ENCODE results near the gene VWA5A. TPM values are rescaled to one million over a fixed set of nuclear protein-coding genes. Genes with fewer than 3 reads are reported as not detected.
"Not testable (repeated sequence)": the region's sequence is repeated elsewhere in the genome, so short reads cannot be mapped to it uniquely, and the experiment has no call there.

VWA5A gene
- total RNA-seq, 4 donors from 2014 or later = 19.5 to 23.5 (median 21.3) TPM

DNA sequence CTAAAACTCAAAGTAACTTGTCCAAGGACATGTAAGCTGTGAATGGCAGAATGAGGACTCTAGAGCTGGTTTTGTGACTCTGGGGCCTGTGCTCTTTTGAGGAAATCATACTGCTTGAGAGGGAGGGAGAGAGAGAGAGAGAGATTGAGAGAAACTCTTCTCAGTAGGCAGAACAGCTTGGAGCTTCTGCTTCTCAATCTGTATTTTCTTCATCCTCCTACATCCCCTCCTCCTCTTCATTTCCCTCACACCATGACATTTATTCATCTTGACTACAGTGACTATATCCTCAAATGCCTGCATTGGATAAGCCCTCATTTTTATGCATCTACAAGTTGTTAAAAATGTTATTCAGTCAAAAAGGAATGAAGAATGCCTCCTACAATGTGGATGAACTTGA is 44.2 kb downstream of the VWA5A start:
- DNase-seq = no peak
- Histone ChIP-seq H3K4me1 (no peaks in the 10 kb centered on the region), H3K36me3 (no peaks in the 10 kb centered on the region), H3K27ac (no peak overlapping the region), H3K27me3 (no peaks in the 10 kb centered on the region), H3K9me3 (no peaks in the 10 kb centered on the region), H3K4me3 (replicated peaks in 1 of 3) (no peak overlapping the region)
- intact Hi-C loops (cut with DNase I) = no loop called here
- TF ChIP-seq, protein P1, sequence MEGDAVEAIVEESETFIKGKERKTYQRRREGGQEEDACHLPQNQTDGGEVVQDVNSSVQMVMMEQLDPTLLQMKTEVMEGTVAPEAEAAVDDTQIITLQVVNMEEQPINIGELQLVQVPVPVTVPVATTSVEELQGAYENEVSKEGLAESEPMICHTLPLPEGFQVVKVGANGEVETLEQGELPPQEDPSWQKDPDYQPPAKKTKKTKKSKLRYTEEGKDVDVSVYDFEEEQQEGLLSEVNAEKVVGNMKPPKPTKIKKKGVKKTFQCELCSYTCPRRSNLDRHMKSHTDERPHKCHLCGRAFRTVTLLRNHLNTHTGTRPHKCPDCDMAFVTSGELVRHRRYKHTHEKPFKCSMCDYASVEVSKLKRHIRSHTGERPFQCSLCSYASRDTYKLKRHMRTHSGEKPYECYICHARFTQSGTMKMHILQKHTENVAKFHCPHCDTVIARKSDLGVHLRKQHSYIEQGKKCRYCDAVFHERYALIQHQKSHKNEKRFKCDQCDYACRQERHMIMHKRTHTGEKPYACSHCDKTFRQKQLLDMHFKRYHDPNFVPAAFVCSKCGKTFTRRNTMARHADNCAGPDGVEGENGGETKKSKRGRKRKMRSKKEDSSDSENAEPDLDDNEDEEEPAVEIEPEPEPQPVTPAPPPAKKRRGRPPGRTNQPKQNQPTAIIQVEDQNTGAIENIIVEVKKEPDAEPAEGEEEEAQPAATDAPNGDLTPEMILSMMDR (IDR thresholded peaks at IDR 0.05) = no peak
- no peak for TF ChIP-seq POLR2A (IDR thresholded peaks at IDR 0.05)

DNA sequence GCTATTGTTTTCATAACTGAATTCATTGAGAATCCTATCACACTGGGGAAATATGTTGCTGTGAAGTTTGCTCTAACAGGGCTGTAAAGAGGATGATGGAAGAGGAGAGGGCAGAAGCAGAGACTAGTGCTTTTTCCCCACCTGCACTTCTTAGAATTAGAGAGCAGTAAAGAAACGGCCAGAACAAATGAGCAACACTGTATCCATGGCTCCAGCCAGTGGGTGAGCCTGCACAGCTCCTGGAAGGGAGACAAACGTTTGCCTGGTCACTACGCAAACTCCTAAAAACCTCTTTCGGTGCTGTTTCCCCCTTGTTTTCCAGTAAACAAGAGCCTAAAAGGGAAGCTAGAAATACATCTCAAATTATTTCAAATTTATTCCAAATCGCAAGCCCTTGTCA is 45.7 kb downstream of the VWA5A start:
- Histone ChIP-seq H3K36me3 (no peaks in the 10 kb centered on the region), H3K9me3 (no peaks in the 10 kb centered on the region), H3K27me3 (no peaks in the 10 kb centered on the region), H3K27ac (no peak overlapping the region), H3K4me3 (replicated peaks in 1 of 3) (no peak overlapping the region), H3K4me1 (no peaks in the 10 kb centered on the region)
- WGBS, 2 donors = 64 to 69% methylated on average over 5 of the region's 5 CpGs
- intact Hi-C loops (cut with DNase I) = no loop called here
- no peak for DNase-seq
- TF ChIP-seq, protein P1 (IDR thresholded peaks at IDR 0.05) = no peak
- no peak for TF ChIP-seq POLR2A (IDR thresholded peaks at IDR 0.05)

DNA sequence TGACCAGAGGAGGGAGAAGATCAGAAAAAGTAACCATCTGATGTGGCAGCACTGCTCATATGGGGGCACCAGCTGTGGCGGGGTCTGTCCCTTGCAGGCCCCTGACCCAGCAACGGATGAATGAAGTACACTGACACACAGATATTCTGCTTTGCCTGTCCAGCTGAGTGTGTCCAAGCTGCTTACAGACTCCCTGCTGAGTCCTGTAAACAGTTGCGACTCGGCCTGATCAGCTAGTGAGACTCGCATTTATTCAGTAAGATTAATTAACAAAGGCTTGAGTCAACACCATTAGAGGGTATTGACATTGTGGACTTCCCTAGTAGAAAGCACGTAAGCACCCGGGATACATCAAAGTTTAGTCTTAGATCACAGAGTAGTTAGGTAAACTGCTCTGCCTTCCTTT is 52.6 kb downstream of the VWA5A start:
- no peak overlapping the region for H3K27ac ChIP-seq
- 45 to 48% methylated on average over 7 of the region's 7 CpGs for WGBS, 2 donors
- H3K27me3 ChIP-seq = no peaks in the 10 kb centered on the region
- no peaks in the 10 kb centered on the region for H3K4me1 ChIP-seq
- H3K36me3 ChIP-seq = no peaks in the 10 kb centered on the region
- DNase-seq = no peak
- H3K4me3 ChIP-seq (replicated peaks in 1 of 3) = no peak overlapping the region
- intact Hi-C loops (cut with DNase I) = no loop called here
- no peaks in the 10 kb centered on the region for H3K9me3 ChIP-seq
- TF ChIP-seq POLR2A (IDR thresholded peaks at IDR 0.05) = no peak
- TF ChIP-seq, protein P1 (IDR thresholded peaks at IDR 0.05) = no peak

DNA sequence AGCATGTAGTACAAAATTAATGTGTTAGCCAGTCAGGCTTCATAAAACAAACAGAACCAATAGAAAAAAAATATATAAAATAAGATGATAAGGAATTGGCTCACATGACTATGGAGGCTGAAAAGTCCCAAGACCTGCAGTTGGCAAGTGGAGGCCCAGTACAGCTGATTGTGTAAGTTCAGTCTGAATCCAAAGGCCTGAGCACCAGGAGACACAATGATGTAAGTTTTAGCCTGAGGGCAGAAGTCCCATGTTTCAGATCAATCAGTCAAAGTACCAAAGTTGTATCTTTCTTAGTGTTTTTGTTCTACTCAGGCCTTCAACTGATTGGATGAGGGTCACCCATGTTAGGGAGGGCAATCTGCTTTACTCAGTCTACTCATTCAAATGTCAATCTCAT is 53.5 kb downstream of the VWA5A start:
- Histone ChIP-seq H3K4me3 (replicated peaks in 1 of 3) (no peak overlapping the region), H3K27me3 (no peaks in the 10 kb centered on the region), H3K27ac (no peak overlapping the region), H3K4me1 (no peaks in the 10 kb centered on the region), H3K36me3 (no peaks in the 10 kb centered on the region), H3K9me3 (no peaks in the 10 kb centered on the region)
- DNase-seq = no peak
- intact Hi-C loops (cut with DNase I) = no loop called here
- no peak for TF ChIP-seq POLR2A (IDR thresholded peaks at IDR 0.05)
- TF ChIP-seq, protein P1 (IDR thresholded peaks at IDR 0.05) = no peak

DNA sequence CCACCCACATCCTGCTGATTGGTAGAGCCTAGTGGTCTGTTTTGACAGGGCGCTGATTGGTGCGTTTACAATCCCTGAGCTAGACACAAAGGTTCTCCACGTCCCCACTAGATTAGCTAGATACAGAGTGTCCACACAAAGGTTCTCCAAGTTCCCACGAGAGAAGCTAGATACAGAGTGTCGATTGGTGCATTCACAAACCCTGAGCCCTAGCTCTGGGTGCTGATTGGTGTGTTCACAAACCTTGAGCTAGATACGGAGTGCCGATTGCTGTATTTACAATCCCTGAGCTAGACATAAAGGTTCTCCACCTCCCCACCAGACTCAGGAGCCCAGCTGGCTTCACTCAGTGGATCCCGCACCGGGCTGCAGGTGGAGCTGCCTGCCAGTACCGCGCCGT is 55.1 kb downstream of the VWA5A start:
- intact Hi-C loops (cut with DNase I); H3K4me3 ChIP-seq (replicated peaks in 1 of 3); H3K36me3 ChIP-seq; H3K9me3 ChIP-seq; H3K4me1 ChIP-seq; H3K27ac ChIP-seq; H3K27me3 ChIP-seq; DNase-seq: not testable (repeated sequence)
- WGBS, 2 donors = 94 to 96% methylated on average over 7 to 12 of the region's 12 CpGs
